Heart right ventricle (tissue), 16 donors: ENCODE data around the gene TRUB1. TPM values are rescaled to one million over a fixed set of nuclear protein-coding genes. Genes with fewer than 3 reads are reported as not detected.

Experiments
- ATAC-seq, 8 donors: fragments of 200-7000 bp; cut with Tn5 transposase; one replicate each; pipeline ENCODE4 v1.9.1; 2020; ENCODE audit warnings: mild to moderate bottlenecking in 8 of 8, moderate library complexity in 8 of 8, moderate number of reproducible peaks in 1 of 8
- DNase-seq, 2 donors: peaks; one replicate each; pipeline ENCODE4 v3.0.0-alpha.2; 2020
- H3K27ac ChIP-seq, 10 donors: fragments of 200-600 bp; sonication (generic) in 2 of 10; one replicate each; pipeline versions ENCODE4 v1.5.0 to v1.8.0; 2020 to 2022; ENCODE audit warnings: mild to moderate bottlenecking in 3 of 10
- H3K27me3 ChIP-seq, 7 donors: fragments of 200-600 bp; one replicate each; pipeline ENCODE4 v1.8.0; 2021 to 2022; ENCODE audit warnings: mild to moderate bottlenecking in 2 of 7
- H3K36me3 ChIP-seq, 9 donors: fragments of 200-600 bp; sonication (generic) in 1 of 9; one replicate each; pipeline versions ENCODE4 v1.5.0 to v1.8.0; 2020 to 2022; ENCODE audit warnings: mild to moderate bottlenecking in 2 of 9
- H3K4me1 ChIP-seq, 9 donors: fragments of 200-600 bp; sonication (generic) in 1 of 9; one replicate each; pipeline versions ENCODE4 v1.5.0 to v1.8.0; 2020 to 2022; ENCODE audit warnings: mild to moderate bottlenecking in 4 of 9
- H3K4me3 ChIP-seq, 10 donors: fragments of 200-600 bp; sonication (generic) in 2 of 10; one replicate each; pipeline versions ENCODE4 v1.5.0 to v1.8.0; 2020 to 2022; ENCODE audit warnings: mild to moderate bottlenecking in 7 of 10, moderate library complexity in 2 of 10
- H3K9me3 ChIP-seq, 11 donors: fragments of 200-600 bp in 10 of 11; sonication (generic) in 2 of 11; one replicate each; pipeline versions ENCODE4 v1.5.0 to v1.8.0; 2013 to 2022; ENCODE audit warnings: mild to moderate bottlenecking in 2 of 11, control low read depth in 1 of 11, moderate library complexity in 1 of 11
- WGBS, 2 donors: extraction: QIAGEN DNeasy Blood & Tissue Kit; methylation state at CpG; one replicate each; pipeline ENCODE4 v1.1.7; 2013; ENCODE audit warnings: inconsistent platforms in 1 of 2; 5-methylcytosine and 5-hydroxymethylcytosine counted together
- intact Hi-C, 10 donors: fragments of 100-400 bp; cut with DNase I; formaldehyde crosslinking; loops; one replicate each; pipeline versions ENCODE4 v1.11.1 to v1.14.2; 2022
- polyA plus RNA-seq, 2 donors: library from polyadenylated mRNA; stranded (reverse); fragments of 200-250 nt; gene quantifications; one replicate each; pipeline ENCODE4 v1.2.3, GENCODE V29; 2013
- total RNA-seq, 10 donors: library from RNA; stranded (reverse); fragmentation: NEBNext Ultra II Directional in 3 of 10; extraction: Animal tissue kit (Norgen Biotek cat#: 25700) in 3 of 10; gene quantifications; one replicate each; pipeline versions ENCODE4 v1.2.1 to v1.2.4, GENCODE V29; 2021 to 2023
- TF ChIP-seq, protein P1 (sequence below), 9 donors: fragments of 200-600 bp; sonication (generic) in 2 of 9; IDR thresholded peaks; one replicate each; pipeline versions ENCODE4 v1.5.0 to v1.8.0; 2021 to 2022; ENCODE audit warnings: antibody characterized with exemption in 9 of 9, mild to moderate bottlenecking in 5 of 9, moderate library complexity in 1 of 9
- donor health status: Arrhythmogenic right ventricular cardiomyopathy.
- donor health status: ischemic (EF 13 %, LVEDD 7.1; RV severe dilation, severe dysfunction).
- donor health status: healthy with polysubstance abuse.
- donor health status: DM: no; HTN: yes; CAD: no.
- donor health status: DM: no; HTN: no; CAD: no.
- donor health status: ischemic (EF 25% LVEDD 6.9; RV normal size, moderate dysfunction).
- donor health status: ischemic (EF 25% LVEDD 5.7; RV mildly dilated, moderate dysfunction).
- donor health status: healthy.
- donor health status: DM: yes; HTN: yes; CAD: no.
- donor health status: Ischemic cardiomyopathy.
- donor health status: ischemic (EF 35%, LVEDD 5.7; RV mildly dilated, moderate dysfunction).
- donor health status: nonischemic (EF 11% LVEDD 7.7; RV severe dilation, severe dysfunction).
- donor health status: DM: yes; HTN: yes; CAD: no.
- donor health status: PGD.
- donor health status: ischemic (EF 29% LVEDD 5.4; RV normal size, mild dysfunction).
- donor health status: nonischemic (EF 23%, LVEDD 6.1; RV moderate dilation, normal function).

Gene TRUB1
- total and polyA plus RNA-seq, 12 donors: 3.9 to 29.8 (median 18.6) TPM

DNA sequence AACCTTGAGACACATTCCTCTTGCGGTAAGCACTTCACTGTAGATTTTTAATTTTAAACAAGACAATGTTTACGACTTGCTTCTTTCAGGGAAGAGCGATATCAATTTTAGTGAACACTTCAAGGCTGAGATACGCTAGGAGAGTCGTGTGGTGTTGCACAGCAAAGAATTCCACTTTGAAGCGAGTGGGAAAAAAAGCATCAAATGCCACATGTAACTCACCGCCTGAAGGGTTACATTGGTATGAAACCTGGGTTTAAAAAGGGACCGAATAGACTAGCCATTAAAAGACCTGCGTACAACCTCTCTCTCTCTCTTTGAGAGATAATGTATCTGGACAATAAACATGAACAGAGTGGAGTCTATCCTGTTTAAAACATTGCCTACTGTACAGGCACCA is 86.4 kb downstream of the TRUB1 start:
- intact Hi-C loops: no loop called here
- TF ChIP-seq, protein P1, sequence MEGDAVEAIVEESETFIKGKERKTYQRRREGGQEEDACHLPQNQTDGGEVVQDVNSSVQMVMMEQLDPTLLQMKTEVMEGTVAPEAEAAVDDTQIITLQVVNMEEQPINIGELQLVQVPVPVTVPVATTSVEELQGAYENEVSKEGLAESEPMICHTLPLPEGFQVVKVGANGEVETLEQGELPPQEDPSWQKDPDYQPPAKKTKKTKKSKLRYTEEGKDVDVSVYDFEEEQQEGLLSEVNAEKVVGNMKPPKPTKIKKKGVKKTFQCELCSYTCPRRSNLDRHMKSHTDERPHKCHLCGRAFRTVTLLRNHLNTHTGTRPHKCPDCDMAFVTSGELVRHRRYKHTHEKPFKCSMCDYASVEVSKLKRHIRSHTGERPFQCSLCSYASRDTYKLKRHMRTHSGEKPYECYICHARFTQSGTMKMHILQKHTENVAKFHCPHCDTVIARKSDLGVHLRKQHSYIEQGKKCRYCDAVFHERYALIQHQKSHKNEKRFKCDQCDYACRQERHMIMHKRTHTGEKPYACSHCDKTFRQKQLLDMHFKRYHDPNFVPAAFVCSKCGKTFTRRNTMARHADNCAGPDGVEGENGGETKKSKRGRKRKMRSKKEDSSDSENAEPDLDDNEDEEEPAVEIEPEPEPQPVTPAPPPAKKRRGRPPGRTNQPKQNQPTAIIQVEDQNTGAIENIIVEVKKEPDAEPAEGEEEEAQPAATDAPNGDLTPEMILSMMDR (IDR thresholded peaks at IDR 0.05): no peak
- H3K9me3 ChIP-seq: no peaks in the 10 kb centered on the region
- H3K4me3 ChIP-seq: no peak overlapping the region
- 79 to 89% methylated on average over 9 of the region's 9 CpGs for WGBS, 2 donors
- H3K27me3 ChIP-seq: no peaks in the 10 kb centered on the region
- H3K4me1 ChIP-seq: peaks cover 0 to 7% (median 0%) of the 10 kb centered on the region in 9 donors
- H3K36me3 ChIP-seq: no peaks in the 10 kb centered on the region
- no peak for DNase-seq
- H3K27ac ChIP-seq: no peak overlapping the region
- ATAC-seq: no peak

DNA sequence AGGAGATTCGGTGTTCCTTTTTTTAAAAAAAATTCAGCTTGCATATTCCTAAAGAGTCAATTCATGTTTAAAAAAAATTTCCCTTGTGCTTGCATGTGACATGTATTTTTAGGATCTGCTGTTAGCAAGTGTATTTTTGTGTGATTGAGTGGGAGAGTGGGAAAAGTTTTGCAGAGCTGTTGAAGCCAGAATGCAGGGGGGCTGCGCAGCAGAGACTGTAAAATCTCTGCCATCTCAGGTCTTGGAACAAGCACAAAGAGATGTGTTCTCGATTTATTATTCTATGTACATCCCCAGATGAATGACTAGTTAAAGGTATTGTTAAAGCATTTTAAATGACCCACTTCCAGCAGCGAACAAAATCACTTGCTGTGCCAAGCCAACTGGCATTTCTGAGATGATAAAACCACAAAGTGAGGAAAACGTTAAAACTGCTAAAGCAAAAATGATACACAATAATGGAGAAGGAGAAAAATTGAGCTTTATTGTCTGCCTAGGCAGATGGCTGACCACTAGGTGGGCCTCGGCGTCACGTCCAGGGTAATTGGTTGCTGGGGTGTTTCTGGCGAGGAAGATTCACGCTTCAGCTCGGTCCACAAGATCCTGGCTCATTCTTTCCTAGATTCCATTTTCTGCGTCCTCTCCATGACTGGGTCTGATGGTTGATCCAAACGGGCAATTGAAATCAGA is 88.2 kb downstream of the TRUB1 start:
- intact Hi-C loops: no loop called here
- H3K27ac ChIP-seq: no peak overlapping the region
- DNase-seq (no peak), ATAC-seq (no peak)
- no peak overlapping the region for H3K4me3 ChIP-seq
- H3K4me1 ChIP-seq: peaks cover 0 to 7% (median 0%) of the 10 kb centered on the region in 9 donors
- H3K27me3 ChIP-seq: no peaks in the 10 kb centered on the region
- 60 to 64% methylated on average over 13 of the region's 13 CpGs for WGBS, 2 donors
- TF ChIP-seq, protein P1 (IDR thresholded peaks at IDR 0.05): no peak
- H3K36me3 ChIP-seq: no peaks in the 10 kb centered on the region
- H3K9me3 ChIP-seq: no peaks in the 10 kb centered on the region

DNA sequence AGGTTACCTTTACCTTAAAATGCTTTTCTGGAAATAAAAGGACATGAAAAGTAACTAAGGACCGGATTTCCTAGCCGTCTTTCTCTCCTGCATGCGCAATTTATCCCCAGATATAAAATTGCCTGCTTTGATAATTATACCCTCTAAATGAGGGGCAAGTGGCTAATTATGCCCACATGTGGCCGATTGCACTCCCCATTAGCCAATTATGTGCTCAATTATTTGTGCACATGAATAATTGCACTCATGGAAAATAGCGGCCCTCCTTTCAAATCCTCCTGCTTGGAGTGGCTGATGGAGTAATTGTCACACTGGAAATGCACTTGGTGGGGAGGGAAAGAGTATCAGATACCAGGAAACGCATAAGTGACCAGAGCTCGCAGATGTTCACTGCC is 88.7 kb downstream of the TRUB1 start:
- no peaks in the 10 kb centered on the region for H3K27me3 ChIP-seq
- TF ChIP-seq, protein P1 (IDR thresholded peaks at IDR 0.05): no peak
- H3K9me3 ChIP-seq: no peaks in the 10 kb centered on the region
- intact Hi-C loops: no loop called here
- H3K4me3 ChIP-seq: no peak overlapping the region
- H3K4me1 ChIP-seq: peaks cover 0 to 7% (median 0%) of the 10 kb centered on the region in 9 donors
- no peak overlapping the region for H3K27ac ChIP-seq
- no peaks in the 10 kb centered on the region for H3K36me3 ChIP-seq
- DNase-seq: no peak
- 92% methylated on average over 7 of the region's 7 CpGs for WGBS, 2 donors
- ATAC-seq: no peak

Other genes starting within 250 kb of the TRUB1 start
- gene FHIP2A, start 116.4 kb upstream of the TRUB1 start, total RNA-seq: 10 to 100 TPM; 19.1 to 36.6 (median 27.7) TPM
- 1 to 10 TPM; 4.8 to 8.7 TPM for gene FHIP2A, start 116.4 kb upstream of the TRUB1 start, polyA plus RNA-seq
- gene ATRNL1, start 155.2 kb downstream of the TRUB1 start, total RNA-seq: 10 to 100 TPM in 3 of 10 donors, 1 to 10 TPM in 4, under 1 TPM in 2, not detected in 1; 0.27 to 22.4 (median 8.2) TPM
- under 1 TPM; 0.06 to 0.07 TPM for gene ATRNL1, start 155.2 kb downstream of the TRUB1 start, polyA plus RNA-seq